HG02943 (cell line): ENCODE measurements around the gene RAB1B.
A peak's percentile ranks its signal among the peaks of the same experiment; 100 is the strongest.

Experiments used
- ATAC-seq: cut with Tn5 transposase; IDR thresholded peaks from one replicate; pipeline ENCODE4 v1.9.1; 2021; ENCODE audit warnings: mild to moderate bottlenecking, low read depth, moderate library complexity; ENCODE audit not compliant: unreplicated experiment

Gene RAB1B

DNA sequence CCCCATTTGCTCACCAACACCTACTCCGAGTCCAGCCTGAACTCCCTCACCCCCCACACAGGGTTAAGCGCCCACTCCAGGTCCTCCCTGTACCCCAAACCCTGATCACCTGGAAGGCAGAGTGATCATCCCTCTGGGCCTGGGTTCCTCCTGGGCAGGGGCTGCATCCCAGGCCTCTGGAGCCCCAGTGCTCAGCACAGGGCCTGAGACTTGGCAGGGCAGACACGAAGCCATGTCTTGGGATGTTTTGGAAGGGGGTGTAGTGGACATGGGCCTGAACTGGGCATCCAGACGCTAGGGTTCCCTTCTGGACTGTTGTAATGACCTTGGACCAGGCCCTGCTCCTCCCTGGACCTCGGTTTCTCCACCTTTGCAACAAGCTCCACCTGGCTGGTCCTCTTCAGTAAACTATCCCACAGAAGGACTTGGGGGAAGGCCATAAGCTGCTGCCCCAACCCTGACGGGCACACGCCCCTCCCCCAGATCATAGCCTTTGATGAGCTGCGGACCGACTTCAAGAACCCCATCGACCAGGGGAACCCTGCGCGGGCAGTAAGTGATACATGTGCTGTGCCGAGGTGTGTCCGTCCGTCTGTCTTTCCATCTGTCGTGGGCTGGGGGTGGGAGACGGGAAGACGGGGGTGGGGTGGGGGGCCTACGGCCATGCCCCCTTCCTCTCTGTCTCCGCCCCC, 13.5 kb downstream of the RAB1B start:
- ATAC-seq: no peak

DNA sequence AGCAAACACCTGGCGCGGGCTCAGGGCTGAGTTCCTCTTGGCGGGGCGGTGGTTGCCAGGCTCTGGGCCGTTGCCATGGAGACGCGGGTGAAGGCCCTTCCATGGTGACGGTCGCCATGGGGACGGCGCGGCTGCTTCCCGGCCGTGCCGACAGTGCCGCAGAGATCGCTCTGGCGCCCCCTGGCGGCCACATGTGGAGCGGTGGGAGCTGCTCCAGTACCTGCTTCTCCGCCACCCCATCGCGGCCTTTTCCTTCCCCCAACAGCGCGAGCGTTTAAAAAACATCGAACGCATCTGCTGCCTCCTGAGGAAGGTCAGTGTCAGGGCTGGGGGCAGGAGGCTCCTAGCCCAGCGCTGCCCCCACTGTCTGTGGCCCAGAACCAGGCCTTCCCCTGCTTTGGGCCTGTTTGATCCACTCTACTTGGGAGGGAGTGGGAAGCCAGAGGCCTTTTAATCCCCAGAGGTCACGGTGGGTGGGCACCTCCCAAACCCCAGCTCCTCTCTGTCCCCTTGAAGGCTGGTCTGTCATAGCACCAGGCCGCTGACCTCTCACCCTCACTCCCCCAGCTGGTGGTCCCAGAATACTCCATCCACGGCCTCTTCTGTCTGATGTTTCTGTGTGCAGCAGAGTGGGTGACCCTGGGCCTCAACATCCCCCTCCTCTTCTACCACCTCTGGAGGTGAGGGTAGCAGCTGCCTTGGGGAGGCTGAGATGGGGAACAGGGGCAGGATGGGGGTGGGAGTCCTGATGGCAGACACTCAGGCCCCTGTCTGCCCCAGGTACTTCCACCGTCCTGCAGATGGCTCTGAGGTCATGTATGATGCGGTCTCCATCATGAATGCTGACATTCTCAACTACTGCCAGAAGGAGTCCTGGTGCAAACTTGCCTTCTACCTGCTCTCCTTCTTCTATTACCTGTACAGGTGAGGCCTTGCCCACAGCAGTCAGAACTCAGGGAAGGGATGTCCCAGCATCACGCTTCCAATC, 14.3 kb downstream of the RAB1B start:
- peak; percentile 74 for ATAC-seq

DNA sequence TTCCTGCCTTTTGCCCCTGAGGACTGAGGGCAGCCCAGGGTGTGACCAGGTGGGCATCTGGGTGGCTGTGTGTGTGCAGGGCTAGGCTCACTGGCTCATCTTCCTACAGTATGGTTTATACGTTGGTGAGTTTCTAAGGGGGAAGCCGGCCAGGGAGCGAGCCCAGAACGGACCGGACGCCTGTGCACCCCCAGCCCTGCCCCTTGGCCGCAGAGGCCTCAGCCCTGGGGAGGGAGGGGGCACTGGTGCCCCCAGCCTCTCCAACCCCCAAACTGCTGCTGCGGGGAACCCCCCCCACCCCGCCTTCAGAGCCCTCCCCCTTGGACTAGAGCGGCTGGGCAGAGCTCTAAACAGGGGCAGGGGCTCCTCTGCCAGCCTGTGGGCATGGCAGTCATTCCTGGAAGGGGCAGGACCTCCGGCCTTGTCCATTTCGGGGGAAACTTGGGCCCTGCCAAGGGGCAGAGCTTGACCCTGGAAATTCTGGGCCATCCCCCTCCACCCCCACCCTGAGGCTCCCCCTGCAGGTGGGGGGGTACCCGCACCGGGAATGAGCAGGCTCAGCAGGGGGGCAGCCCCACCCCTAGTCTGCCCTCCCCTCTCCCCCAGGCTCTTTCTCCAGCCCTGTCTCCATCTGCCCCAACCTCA, 15.1 kb downstream of the RAB1B start:
- no peak for ATAC-seq

DNA sequence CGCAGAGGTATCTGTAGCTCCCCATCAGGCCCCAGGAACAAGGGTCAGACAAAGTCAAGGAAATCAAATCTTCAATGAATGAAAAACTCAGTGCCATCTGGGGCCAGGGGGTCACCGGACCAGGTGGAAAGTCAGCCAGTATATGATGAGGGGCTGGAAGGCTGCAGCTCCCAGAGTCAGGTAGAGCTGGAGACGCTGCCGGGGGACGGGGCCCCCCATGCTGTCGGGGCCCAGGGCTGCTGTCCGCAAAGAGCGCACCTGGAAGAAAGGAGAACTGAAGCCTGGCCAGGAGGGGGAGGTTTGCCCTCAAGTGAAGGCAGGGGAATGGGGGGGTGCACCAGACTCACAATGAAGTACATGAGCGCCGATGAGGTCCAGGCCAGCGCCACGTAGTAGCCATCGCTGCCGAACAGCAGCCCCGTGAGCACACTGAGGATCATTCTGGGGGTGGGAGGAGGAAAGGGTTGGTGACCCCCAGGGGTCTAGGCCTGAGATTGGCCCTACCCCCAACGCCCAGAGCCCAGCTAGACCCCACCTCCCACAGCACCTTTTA, 16.2 kb downstream of the RAB1B start:
- ATAC-seq: no peak

DNA sequence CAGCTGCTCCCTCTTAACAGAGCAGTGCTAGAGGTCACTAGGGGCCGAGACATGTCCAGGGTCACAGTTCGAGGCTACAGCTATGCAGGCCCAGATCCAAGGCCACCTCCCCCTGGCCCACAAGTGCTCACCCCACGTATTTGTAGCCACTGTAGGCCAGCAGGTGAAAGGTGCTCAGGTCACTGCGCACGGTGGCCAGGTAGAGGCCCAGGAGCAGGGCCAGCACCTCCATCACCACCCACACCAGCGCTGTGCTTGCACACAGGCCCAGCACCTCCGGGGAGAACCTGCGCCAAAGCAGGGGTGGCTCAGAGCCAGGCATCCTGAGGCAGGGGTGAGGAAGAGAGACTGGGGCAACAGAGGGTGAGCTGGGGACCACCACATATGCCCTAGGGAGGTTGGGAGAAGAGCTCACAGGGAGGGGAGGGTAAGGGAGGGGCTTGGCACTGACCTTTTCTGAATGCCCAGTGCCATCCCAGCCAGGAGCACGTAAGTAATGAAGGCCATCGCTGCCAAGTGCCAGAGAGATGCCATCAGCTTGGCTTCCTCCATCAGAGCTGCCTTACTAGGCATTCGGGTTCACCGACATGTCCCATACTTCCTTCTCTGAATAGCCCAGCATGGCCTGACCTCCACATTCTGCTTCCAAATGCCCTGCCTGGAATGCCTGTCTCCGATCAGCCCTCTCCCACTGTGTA, 17.0 kb downstream of the RAB1B start:
- no peak for ATAC-seq

DNA sequence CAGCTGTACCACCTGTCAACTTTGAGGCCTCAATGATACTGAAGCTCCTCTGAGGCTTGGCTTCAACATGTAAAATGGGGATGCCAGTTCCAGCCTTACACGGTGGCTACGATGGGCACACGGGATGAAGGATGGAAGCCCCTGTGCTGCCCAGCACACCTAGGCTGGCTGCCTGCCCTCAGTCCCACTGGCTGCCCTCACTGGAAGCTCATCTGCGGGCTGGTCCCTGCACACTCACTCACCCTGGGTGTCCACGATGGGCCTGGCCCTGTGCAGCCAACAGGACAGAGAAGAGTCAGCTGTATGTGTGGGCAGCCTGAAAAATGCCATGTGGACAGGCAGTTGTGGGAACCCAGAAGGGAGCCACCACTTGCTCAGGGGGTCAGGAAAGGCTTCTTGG, 18.3 kb downstream of the RAB1B start:
- ATAC-seq: no peak

DNA sequence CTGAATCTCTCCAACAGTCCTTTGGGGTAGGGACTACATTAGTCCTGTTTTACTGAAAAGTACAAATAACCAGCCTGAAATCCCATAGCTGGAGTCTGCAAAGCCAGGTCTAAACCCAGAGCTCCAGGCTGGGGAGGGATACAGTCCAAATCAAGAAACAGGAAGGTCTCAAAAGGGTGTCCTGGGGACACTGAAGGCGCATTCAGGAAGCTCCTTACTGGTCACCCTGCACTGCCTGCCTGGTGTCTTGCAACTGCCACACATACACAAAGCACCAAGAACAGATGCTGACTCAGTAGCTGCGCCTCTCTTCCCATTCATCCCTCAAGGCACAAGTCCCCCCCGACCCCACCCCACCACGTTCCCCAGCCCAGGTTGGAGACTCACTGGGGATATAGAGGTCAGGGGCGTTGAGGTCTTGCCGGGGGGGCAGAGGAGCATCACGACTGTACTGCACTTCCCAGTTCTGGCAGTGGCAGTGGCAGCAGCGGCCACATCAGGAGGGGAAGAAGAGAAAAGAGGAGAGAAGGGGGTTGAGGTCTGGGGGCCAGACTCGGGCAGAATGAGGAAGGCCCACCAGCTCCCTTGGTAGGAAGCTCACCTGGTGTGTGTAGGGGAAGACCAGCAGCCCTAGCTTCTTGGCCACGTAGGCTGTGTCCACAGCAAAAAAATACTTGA, 18.9 kb downstream of the RAB1B start:
- no peak for ATAC-seq

DNA sequence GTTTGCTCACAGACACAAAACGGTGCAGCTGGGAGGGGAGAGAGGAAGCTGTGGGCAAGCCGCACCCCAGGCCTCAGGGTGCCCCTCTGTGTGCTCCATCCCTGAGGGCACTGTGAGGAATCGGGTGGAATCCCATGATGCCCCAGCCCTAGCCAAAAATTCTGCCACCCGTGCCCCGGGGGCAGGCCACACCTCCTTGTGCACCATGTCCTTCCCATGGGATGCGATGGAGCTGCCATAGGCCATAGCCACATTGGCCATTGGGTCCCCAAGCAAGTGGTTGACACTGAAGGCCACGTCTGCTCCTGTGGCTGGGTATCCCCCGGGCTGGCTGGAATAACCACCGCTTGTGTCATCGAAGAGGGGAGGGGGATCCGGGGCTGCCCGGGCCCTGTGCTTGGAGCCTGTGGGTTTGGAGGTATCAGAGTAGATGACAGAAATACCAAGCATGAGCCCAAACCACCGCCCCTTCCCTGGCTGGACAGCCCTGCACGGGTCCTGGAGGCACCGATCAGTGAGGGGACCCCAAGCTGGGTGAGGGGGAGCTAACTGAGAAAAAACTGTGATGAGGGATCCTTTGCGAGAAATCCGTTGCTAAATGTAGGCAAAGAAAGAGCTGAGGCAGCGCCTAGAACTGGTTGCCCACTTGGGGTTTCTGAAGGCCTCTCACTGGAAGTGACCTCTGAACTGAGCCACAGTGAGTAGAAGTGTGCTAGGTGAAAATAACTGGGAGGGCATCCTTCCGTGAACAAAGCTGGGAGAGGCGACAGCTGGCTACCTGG, 19.6 kb downstream of the RAB1B start:
- ATAC-seq: no peak

DNA sequence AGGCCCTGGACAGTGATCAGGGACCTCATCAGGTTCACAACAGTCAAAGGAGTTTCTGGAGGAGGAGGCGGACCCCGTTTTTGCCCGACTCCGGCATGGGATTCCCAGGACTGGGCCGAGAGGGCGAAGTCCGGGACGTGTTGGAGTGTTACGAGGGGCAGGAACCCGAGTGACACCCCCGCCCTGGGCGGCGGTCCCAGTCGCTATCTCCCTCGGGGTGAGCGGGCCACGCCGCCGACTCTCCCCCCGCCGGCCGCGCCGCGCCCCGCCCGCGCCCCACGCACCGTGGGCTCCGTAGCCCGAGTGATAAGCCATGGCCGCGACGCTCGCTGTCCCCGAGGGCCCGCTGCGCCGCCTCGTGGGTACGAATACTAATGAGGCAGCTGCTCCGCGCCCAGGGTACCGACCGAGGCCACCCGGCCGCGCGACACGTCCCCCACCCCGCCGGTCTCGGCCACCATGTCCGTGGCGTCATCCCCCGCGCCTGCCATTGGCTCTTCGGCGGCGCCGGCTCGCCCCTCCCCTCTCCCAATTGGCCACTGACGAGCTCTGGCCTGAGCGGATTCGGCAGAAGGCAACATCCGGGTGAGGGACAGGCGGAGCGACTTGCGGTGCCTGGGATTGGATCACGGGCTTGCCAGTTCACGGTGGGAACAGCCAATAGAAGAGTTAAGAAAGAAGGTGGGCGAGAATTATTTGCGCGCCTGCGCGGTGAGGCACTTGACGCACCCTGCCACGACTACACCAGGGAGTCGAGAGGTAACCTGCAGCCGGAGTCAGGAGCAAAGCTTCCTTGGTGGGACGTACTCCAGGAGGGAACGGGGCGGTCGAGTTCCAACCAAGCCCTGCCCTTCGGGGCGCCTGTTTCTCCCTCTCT, 20.5 kb downstream of the RAB1B start, which contains the start of gene YIF1A:
Gene YIF1A (minus strand): TSS at position 473 of the 877 bp plus-strand sequence. CDS start 158 bp downstream, at position 315.
- ATAC-seq: peak; percentile 83

DNA sequence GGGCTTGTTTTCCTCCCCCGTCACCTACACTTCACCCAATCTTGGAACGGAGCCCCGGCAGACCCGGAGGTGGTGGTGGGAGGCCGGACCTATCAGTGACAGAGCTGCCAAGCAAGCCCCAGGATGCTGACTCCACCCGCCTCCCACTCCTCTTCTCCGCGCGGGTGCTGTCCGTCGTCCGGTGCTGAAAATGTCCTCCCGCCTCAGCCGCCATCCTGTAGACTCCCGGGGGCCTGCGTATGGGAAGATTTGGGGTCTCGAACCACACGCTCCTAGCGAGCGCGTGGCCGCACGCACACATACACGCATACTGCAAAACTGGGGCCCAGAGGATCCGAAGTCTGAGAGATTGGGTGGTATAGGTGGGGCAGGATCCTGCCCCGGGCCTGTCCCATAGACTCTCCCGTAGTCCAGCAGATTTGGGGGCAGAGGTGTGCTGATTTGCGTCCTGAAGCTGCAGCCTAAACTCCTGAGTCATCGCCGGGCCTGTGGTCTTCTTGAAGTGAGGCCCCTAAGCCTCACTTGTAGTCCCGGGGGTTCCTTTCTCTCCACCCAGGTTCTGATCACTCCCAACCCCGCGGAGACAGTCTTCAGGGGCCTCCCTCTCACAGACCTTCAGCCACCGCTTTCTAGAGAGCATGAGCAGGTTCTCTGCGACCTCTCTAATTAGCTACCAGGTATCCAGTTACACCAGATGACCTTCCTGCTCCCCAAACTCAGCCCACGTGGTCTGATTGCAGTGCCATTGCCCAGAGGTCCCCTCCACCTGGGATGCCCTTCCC, 21.3 kb downstream of the RAB1B start:
- ATAC-seq: peak; percentile 37

DNA sequence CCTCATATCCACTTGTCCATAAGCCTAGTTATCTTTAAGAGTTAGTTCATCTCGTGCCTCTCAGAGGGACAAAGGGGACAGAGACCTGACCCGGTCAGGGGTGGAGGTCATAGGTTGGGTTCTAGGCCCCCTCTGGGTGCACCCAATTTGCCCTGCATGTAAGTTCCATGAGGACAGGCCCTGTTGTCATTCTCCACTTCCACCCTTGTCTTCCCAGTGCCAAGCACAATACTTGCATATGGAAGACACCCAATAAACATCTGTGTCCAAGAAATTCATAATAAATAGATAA, 21.8 kb downstream of the RAB1B start:
- no peak for ATAC-seq

DNA sequence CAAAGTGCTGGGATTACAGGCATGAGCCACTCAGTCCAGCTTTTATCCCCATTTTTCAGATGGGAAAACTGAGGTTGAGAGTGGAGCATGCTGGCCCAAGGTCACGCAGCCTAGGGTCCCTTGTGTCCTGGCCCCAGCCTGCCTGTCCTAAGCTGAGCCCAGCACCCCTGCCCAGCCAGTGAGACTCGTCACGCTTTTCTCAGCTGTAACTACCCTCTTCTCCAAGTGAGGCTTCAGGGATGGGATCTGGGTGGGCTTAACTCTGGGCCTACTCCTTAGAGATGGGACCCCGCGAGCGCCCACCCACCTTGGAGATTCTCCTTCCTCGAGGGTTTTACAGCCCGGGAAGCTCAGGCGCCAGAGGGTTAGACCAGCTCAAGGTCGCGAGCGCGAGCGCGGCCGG, 22.9 kb downstream of the RAB1B start:
- ATAC-seq: no peak

DNA sequence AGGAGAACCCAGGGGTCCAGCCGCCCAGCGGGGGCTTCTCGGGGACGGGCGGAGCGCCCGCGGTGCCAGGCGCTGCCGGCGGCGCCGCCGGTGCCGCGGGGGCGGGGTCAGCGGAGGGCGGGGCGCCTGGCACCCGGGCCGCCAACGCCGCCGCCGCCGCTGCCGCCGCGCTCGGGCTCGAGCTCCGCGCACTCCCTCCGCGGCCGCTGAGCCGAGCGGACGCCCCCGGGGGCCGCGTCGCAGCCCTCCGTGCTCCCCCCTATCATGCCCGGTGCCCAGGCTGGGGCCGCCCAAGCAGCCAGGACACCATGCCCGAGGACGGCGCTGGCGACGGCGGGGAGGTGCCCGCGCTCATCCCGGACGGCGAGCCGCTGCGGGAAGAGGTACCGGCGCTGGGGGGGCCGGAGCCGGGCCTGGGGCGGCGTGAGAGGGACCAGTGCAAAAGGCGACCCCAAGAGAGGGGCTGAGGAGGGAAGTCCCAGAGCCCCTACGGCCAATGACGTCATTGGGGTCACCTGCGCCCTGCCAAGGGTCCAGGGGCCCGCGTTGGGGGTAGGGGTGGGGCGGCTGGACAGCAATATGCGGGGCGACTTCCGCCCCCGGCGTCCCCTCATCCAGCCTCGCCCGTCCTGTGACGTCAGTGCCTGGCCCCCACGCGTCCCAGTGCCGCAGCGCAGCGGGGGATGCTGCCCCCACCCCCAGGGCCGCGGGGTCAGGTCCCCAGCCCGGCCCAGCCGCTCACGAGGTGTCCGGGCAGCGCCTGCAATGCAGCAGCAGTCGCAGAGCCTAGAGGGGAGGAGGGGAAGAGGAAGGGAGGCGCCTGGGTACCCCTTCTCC, 23.5 kb downstream of the RAB1B start, which contains the start of gene TMEM151A:
Gene TMEM151A (plus strand): TSS at position 189 of the 837 bp plus-strand sequence. CDS start 120 bp downstream, at position 309.
- no peak for ATAC-seq

DNA sequence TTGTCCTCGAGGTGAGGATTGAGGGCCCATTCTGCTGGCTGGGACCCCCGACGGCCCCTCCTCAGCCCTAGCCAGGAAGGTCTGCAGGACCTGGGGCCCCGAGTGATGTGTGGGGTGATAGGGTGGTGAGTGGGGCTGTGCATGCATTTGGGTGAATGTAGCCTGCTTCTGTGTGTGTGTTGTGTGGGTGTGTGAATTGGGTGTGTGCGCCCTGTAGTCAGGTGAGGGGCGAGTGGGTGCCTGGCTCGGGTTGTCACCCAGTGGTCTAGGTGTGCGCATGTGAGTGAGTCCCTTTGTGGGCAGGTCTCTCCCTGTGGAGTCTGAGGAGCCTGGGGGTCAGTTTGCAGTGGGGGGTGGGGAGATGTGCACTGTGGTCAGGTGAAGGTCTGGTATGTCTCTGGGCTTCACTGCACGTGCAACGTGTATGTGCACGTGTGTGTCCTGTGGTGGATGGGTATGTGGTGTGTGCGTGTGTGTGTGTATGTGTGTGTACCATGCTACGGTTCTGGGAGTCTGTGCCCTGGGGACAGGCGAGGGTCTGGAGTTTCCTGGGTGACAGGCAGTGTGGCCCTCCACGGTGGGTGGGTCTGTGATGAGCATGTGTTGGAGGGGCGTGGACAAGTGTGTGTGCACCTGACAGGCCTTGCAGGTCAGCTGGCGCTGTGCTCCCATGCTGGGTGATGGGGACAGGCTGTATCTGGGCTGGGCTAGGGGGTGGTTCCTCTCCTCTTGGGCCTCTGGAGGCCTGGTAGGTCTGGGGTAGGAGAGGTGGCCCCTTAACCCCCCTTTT, 24.3 kb downstream of the RAB1B start:
- no peak for ATAC-seq

DNA sequence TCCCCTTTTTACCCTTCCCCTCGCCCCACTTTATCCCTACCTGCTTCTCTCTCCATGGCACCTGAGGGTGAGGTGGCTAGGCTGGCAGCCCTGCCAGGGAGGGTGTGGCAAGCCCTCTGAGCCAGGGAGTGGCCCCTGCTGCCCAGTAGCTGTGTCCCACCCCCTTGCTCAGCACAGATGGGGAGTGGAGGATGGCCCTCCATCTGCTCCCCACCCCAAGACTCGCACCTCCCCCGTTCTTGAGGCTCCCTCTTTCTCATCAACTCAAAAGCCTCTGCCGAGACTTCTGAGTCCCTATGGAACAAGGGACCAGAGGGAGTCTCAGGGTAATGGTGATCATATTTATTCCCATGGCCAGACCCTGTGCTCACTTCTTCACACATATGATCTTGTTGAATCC, 24.9 kb downstream of the RAB1B start:
- ATAC-seq: no peak
